ENCODE measurements around the gene KRTAP5-3.
"Not testable (repeated sequence)": the region's sequence is repeated elsewhere in the genome, so short reads cannot be mapped to it uniquely, and the experiment has no call there.

DNA sequence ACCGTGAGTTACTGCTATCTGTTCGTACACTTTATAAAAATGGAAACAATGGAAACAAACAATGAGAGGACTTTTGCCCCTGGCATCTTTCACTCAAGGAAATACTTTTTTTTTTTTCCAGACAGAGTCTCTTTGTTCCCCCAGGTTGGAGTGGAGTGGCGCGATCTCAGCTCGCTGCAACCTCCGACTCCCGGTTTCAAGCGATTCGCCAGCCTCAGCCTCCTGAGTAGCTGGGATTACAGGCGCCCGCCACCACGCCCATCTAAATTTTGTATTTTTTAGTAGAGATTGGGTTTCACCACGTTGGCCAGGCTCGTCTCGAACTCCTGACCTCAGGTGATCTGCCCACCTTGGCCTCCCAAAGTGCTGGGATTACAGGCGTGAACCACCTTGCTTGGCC lies 32.5 kb downstream of the KRTAP5-3 start:
- TF ChIP-seq CTCF, POLR2A (IDR thresholded peaks at IDR 0.05): not testable (repeated sequence)

Measured in thyroid gland (tissue), 4 donors.